GM23338 (cell line): ENCODE measurements around the gene SMG6. TPM values are rescaled to one million over a fixed set of nuclear protein-coding genes. Genes with fewer than 3 reads are reported as not detected.

ENCODE experiments used
- ATAC-seq: fragments of 200-7000 bp; cut with Tn5 transposase; 3 replicates; pipeline ENCODE4 v1.9.1; 2020
- DNase-seq: peaks from one replicate; pipeline ENCODE4 v3.0.0-alpha.2; 2015; ENCODE audit warnings: low spot score
- H2AFZ ChIP-seq: fragments of 200-600 bp; sonication (generic); 2 replicates; pipeline ENCODE4 v1.8.0; 2016; ENCODE audit warnings: antibody characterized with exemption, mild to moderate bottlenecking, moderate library complexity
- H3F3A ChIP-seq: fragments of 200-600 bp; sonication (generic); replicated peaks from 2 replicates; pipeline ENCODE4 v1.8.0; 2017; ENCODE audit warnings: antibody characterized with exemption, mixed run types, low read depth
- H3K27ac ChIP-seq: fragments of 200-600 bp; sonication (generic); 2 replicates; pipeline ENCODE4 v1.6.1; 2016; ENCODE audit warnings: low read depth
- H3K27me3 ChIP-seq: fragments of 200-600 bp; sonication (generic); 2 replicates; pipeline ENCODE4 v1.8.0; 2016; ENCODE audit warnings: mild to moderate bottlenecking, mixed run types, moderate library complexity; ENCODE audit not compliant: insufficient read depth
- H3K36me3 ChIP-seq: fragments of 200-600 bp; sonication (generic); 2 replicates; pipeline ENCODE4 v1.8.0; 2016; ENCODE audit warnings: mild to moderate bottlenecking; ENCODE audit not compliant: insufficient read depth
- H3K4me1 ChIP-seq: fragments of 200-600 bp; sonication (generic); 2 replicates; pipeline ENCODE4 v1.8.0; 2016; ENCODE audit warnings: mild to moderate bottlenecking, moderate library complexity; ENCODE audit not compliant: insufficient read depth
- H3K4me2 ChIP-seq: fragments of 200-600 bp; sonication (generic); 2 replicates; pipeline ENCODE4 v1.7.1; 2017; ENCODE audit warnings: mixed run types
- H3K4me3 ChIP-seq: fragments of 200-600 bp; sonication (generic); 2 replicates; pipeline ENCODE4 v1.6.1; 2016; ENCODE audit warnings: mixed run types
- H3K79me2 ChIP-seq: fragments of 200-600 bp; sonication (generic); replicated peaks from 2 replicates; pipeline ENCODE4 v1.8.0; 2017; ENCODE audit warnings: mild to moderate bottlenecking; ENCODE audit not compliant: insufficient read depth
- H3K9me2 ChIP-seq: fragments of 200-600 bp; sonication (generic); 2 replicates; pipeline ENCODE4 v1.8.0; 2017; ENCODE audit not compliant: insufficient read depth
- H4K20me1 ChIP-seq: fragments of 200-600 bp; sonication (generic); replicated peaks from 2 replicates; pipeline ENCODE4 v1.8.0; 2017; ENCODE audit warnings: mild to moderate bottlenecking; ENCODE audit not compliant: insufficient read depth
- H3K27ac Mint-ChIP-seq: 2 replicates; pipeline ENCODE4 v1.8.0; 2020; ENCODE audit warnings: inconsistent platforms, mild to moderate bottlenecking, moderate library complexity, mixed read lengths
- H3K27me3 Mint-ChIP-seq: 3 replicates; pipeline ENCODE4 v1.8.0; 2022; ENCODE audit warnings: low read depth, mild to moderate bottlenecking, moderate library complexity, mixed read lengths, inconsistent platforms; ENCODE audit not compliant: insufficient read depth, poor library complexity
- H3K36me3 Mint-ChIP-seq: 3 replicates; pipeline ENCODE4 v1.8.0; 2021; ENCODE audit warnings: low read depth, mild to moderate bottlenecking, inconsistent platforms, moderate library complexity, mixed read lengths
- H3K4me1 Mint-ChIP-seq: 3 replicates; pipeline ENCODE4 v1.8.0; 2020; ENCODE audit warnings: mild to moderate bottlenecking, inconsistent platforms, mixed read lengths
- H3K4me3 Mint-ChIP-seq: 3 replicates; pipeline ENCODE4 v1.8.0; 2021; ENCODE audit warnings: moderate library complexity, mild to moderate bottlenecking, inconsistent platforms, mixed read lengths
- H3K9me3 Mint-ChIP-seq: 3 replicates; pipeline ENCODE4 v1.8.0; 2020; ENCODE audit warnings: moderate library complexity, mild to moderate bottlenecking, inconsistent platforms, mixed read lengths
- CREB1 ChIP-seq: fragments of 250-450 bp; sonication (Bioruptor Pico); IDR thresholded peaks from 2 replicates; pipeline ENCODE4 v1.5.0; 2020; ENCODE audit warnings: low read depth, mild to moderate bottlenecking, moderate library complexity
- CTCF ChIP-seq, 2 experiments: fragments of 200-600 bp in 1 of 2; sonication (generic) in 1 of 2; conservative IDR thresholded peaks; 2 replicates each; pipeline versions ENCODE4 v1.5.1 to v1.6.1; 2016 to 2017; ENCODE audit warnings: antibody characterized with exemption in 2 of 2, low read depth in 2 of 2, mild to moderate bottlenecking in 2 of 2, moderate library complexity in 1 of 2
- ETS1 ChIP-seq: IDR thresholded peaks from 2 replicates; pipeline ENCODE4 v1.6.1; 2016; ENCODE audit warnings: antibody characterized with exemption
- EZH2 ChIP-seq: fragments of 200-600 bp; sonication (generic); IDR thresholded peaks from one replicate; pipeline ENCODE4 v1.8.0; 2017; ENCODE audit warnings: antibody characterized with exemption, mild to moderate bottlenecking, low read depth; ENCODE audit not compliant: unreplicated experiment
- EZH2phosphoT487 ChIP-seq: fragments of 200-600 bp; sonication (generic); IDR thresholded peaks from one replicate; pipeline ENCODE4 v1.8.1; 2018; ENCODE audit warnings: antibody characterized with exemption; ENCODE audit not compliant: unreplicated experiment
- JUNB ChIP-seq: IDR thresholded peaks from one replicate; pipeline ENCODE4 v1.6.1; 2016; ENCODE audit warnings: antibody characterized with exemption; ENCODE audit not compliant: unreplicated experiment
- NANOG ChIP-seq: IDR thresholded peaks from 2 replicates; pipeline ENCODE4 v1.6.1; 2016; ENCODE audit warnings: antibody characterized with exemption, borderline replicate concordance
- POLR2AphosphoS5 ChIP-seq: IDR thresholded peaks from 2 replicates; pipeline ENCODE4 v1.6.1; 2016; ENCODE audit warnings: antibody characterized with exemption, low read depth
- STAT1 ChIP-seq: IDR thresholded peaks from one replicate; pipeline ENCODE4 v1.6.1; 2016; ENCODE audit warnings: antibody characterized with exemption; ENCODE audit not compliant: unreplicated experiment
- ZNF114 ChIP-seq: fragments of 250-450 bp; sonication (Bioruptor Pico); IDR thresholded peaks from 2 replicates; pipeline ENCODE4 v1.5.0; 2020; ENCODE audit warnings: mild to moderate bottlenecking, moderate library complexity
- ZNF462 ChIP-seq: fragments of 250-450 bp; sonication (Bioruptor Pico); IDR thresholded peaks from 2 replicates; pipeline ENCODE4 v1.5.0; 2020; ENCODE audit warnings: mild to moderate bottlenecking, moderate library complexity
- polyA plus RNA-seq: library from polyadenylated mRNA; unstranded; fragments of >200 nt; fragmentation: Nextera tagmentation; extraction: Ambion mirVana; gene quantifications from 2 replicates; pipeline ENCODE4 v1.2.1, GENCODE V29; 2016
- total RNA-seq: library from RNA; depleted of rRNA; stranded (reverse); fragments of >200 nt; shearing (Covaris generic); gene quantifications from 2 replicates; pipeline ENCODE4 v1.2.3, GENCODE V29; 2014

Gene SMG6
- total and polyA plus RNA-seq, 2 experiments from 2014 or later: 10.4 to 43.1 TPM

GRCh38 chr17:2237950-2238349 lies 65.6 kb downstream of the SMG6 start (continued):
- TF ChIP-seq ZNF462 (CRISPR knock-in tag) (no peak), NANOG (no peak), ZNF114 (CRISPR knock-in tag) (no peak)

- no peak for DNase-seq
- Histone ChIP-seq H3K4me3 (no peak overlapping the region), H3K4me1 (no peaks in the 10 kb centered on the region; the same call in 1 of the 2 replicates), H3K9me2 (no peaks in the 10 kb centered on the region), H3K36me3 (no peaks in the 10 kb centered on the region), H3K27ac (no peak overlapping the region), H3K79me2 (no peaks in the 10 kb centered on the region), H3K27me3 (no peaks in the 10 kb centered on the region), H3K4me2 (no peak overlapping the region), H2AFZ (no peak overlapping the region), H4K20me1 (peaks cover 10% of the 10 kb centered on the region; the same call in 1 of the 2 replicates), H3F3A (peaks cover 3% of the 10 kb centered on the region; the same call in 1 of the 2 replicates)
- Mint-ChIP-seq H3K9me3 (no peaks in the 10 kb centered on the region), H3K27me3 (peaks cover 1% of the 10 kb centered on the region), H3K27ac (peak overlapping the region; percentile 47; the same call in 1 of the 2 replicates), H3K4me1 (peaks cover 7% of the 10 kb centered on the region; the same call in 1 of the 3 replicates), H3K36me3 (peaks cover 9% of the 10 kb centered on the region; the same call in 2 of the 3 replicates), H3K4me3 (no peak overlapping the region)
- ATAC-seq: no peak
- no peak for TF ChIP-seq POLR2AphosphoS5
- no peak for TF ChIP-seq JUNB
- TF ChIP-seq CREB1 (CRISPR knock-in tag): no peak
- no peak for TF ChIP-seq ETS1
- no peak for TF ChIP-seq EZH2
- TF ChIP-seq EZH2phosphoT487: no peak
- TF ChIP-seq CTCF (conservative IDR thresholded peaks at IDR 0.05; ENCODE audit: low read depth in 2 of 2): no peak
- TF ChIP-seq STAT1: no peak
- no peak for TF ChIP-seq ZNF114 (CRISPR knock-in tag)
Observed at GRCh38 chr17:2237521-2237921, 66.1 kb downstream of the SMG6 start.
